IgD-negative memory B cell (primary cell): ENCODE measurements around the gene MISFA. TPM values are rescaled to one million over a fixed set of nuclear protein-coding genes. Genes with fewer than 3 reads are reported as not detected.
"Not testable (repeated sequence)": the region's sequence is repeated elsewhere in the genome, so short reads cannot be mapped to it uniquely, and the experiment has no call there.

Experiments used
- H3K27ac Mint-ChIP-seq, 3 donors: one replicate each; pipeline ENCODE4 v1.8.0; 2020 to 2022; ENCODE audit warnings: mild to moderate bottlenecking in 3 of 3, mixed read lengths in 3 of 3, moderate library complexity in 1 of 3
- H3K27me3 Mint-ChIP-seq: one replicate; pipeline ENCODE4 v1.8.0; 2021; ENCODE audit warnings: mixed read lengths
- H3K36me3 Mint-ChIP-seq: one replicate; pipeline ENCODE4 v1.8.0; 2020; ENCODE audit warnings: mild to moderate bottlenecking, mixed read lengths
- H3K4me1 Mint-ChIP-seq, 3 donors: one replicate each; pipeline ENCODE4 v1.8.0; 2020 to 2022; ENCODE audit warnings: mixed read lengths in 3 of 3, mild to moderate bottlenecking in 1 of 3
- H3K4me3 Mint-ChIP-seq, 4 donors: one replicate each; pipeline ENCODE4 v1.8.0; 2020 to 2022; ENCODE audit warnings: mild to moderate bottlenecking in 4 of 4, mixed read lengths in 4 of 4, moderate library complexity in 3 of 4
- H3K9me3 Mint-ChIP-seq, 3 donors: one replicate each; pipeline ENCODE4 v1.8.0; 2020 to 2021; ENCODE audit warnings: mixed read lengths in 3 of 3, mild to moderate bottlenecking in 1 of 3
- polyA plus RNA-seq: library from polyadenylated mRNA; unstranded; fragments of 300-500 nt; fragmentation: Illumina TruSeq; gene quantifications from one replicate; pipeline ENCODE4 v1.2.3, GENCODE V29; 2021

Gene MISFA
- polyA plus RNA-seq, 1 donor from 2014 or later: 0.89 TPM

- peaks cover 9% of the 10 kb centered on the region for H3K27me3 Mint-ChIP-seq
- H3K9me3 Mint-ChIP-seq: no peaks in the 10 kb centered on the region
- H3K36me3 Mint-ChIP-seq: no peaks in the 10 kb centered on the region
- no peak overlapping the region for H3K27ac Mint-ChIP-seq
- no peak overlapping the region for H3K4me3 Mint-ChIP-seq
- H3K4me1 Mint-ChIP-seq: no peaks in the 10 kb centered on the region
These were observed 42.1 kb downstream of the MISFA start for GRCh38 chr11:18641677-18642076.

GRCh38 chr11:18643034-18643433 is 43.4 kb downstream of the MISFA start:
- not testable (repeated sequence) for H3K4me3 Mint-ChIP-seq, H3K27me3 Mint-ChIP-seq, H3K4me1 Mint-ChIP-seq, H3K36me3 Mint-ChIP-seq, H3K27ac Mint-ChIP-seq, H3K9me3 Mint-ChIP-seq

GRCh38 chr11:18650353-18650752 is 50.8 kb downstream of the MISFA start:
- H3K36me3 Mint-ChIP-seq: no peaks in the 10 kb centered on the region

GRCh38 chr11:18650859-18651557 is 51.4 kb downstream of the MISFA start:
- Mint-ChIP-seq H3K9me3 (peaks cover 0 to 3% (median 0%) of the 10 kb centered on the region in 3 donors), H3K4me1 (peaks cover 0 to 7% (median 3%) of the 10 kb centered on the region in 3 donors), H3K27ac (peak overlapping the region in 2 of 3 donors; percentile 13 to 14), H3K4me3 (peak overlapping the region in 2 of 4 donors; percentile 37 to 91), H3K36me3 (no peaks in the 10 kb centered on the region), H3K27me3 (no peaks in the 10 kb centered on the region)

More at GRCh38 chr11:18650353-18650752, 50.8 kb downstream of the MISFA start:
- Mint-ChIP-seq H3K27me3 (no peaks in the 10 kb centered on the region), H3K4me3 (peak overlapping the region in 1 of 4 donors; percentile 91), H3K4me1 (peaks cover 0 to 7% (median 3%) of the 10 kb centered on the region in 3 donors), H3K9me3 (peaks cover 0 to 3% (median 0%) of the 10 kb centered on the region in 3 donors), H3K27ac (no peak overlapping the region)

Other genes starting within 250 kb of the MISFA start
- 263 TPM for gene LDHA, start 205.2 kb upstream of the MISFA start, polyA plus RNA-seq
- not detected for gene LDHC, start 187.5 kb upstream of the MISFA start, polyA plus RNA-seq
- gene LDHAL6A, start 143.9 kb upstream of the MISFA start, polyA plus RNA-seq: not detected
- gene TSG101, start 72.8 kb upstream of the MISFA start, polyA plus RNA-seq: 51.7 TPM
- gene UEVLD, start 11.1 kb upstream of the MISFA start, polyA plus RNA-seq: 7.6 TPM
- gene SPTY2D1, start 34.6 kb downstream of the MISFA start, polyA plus RNA-seq: 4.3 TPM
- gene TMEM86A, start 99.0 kb downstream of the MISFA start, polyA plus RNA-seq: 0.56 TPM
- gene IGSF22, start 126.4 kb downstream of the MISFA start, polyA plus RNA-seq: 4.0 TPM
- gene PTPN5, start 192.0 kb downstream of the MISFA start, polyA plus RNA-seq: not detected